Endothelial cell (in vitro differentiated cells): Measurements from ENCODE around the gene PLXNB3. TPM values are rescaled to one million over a fixed set of nuclear protein-coding genes. Genes with fewer than 3 reads are reported as not detected.

Experiments
- DNase-seq: peaks from one replicate; pipeline ENCODE4 v3.0.0; 2021; ENCODE audit warnings: low spot score
- H3K27ac Mint-ChIP-seq: one replicate; pipeline ENCODE4 v1.8.0; 2021; ENCODE audit warnings: mixed read lengths, inconsistent platforms; ENCODE audit not compliant: unreplicated experiment
- H3K27me3 Mint-ChIP-seq: one replicate; pipeline ENCODE4 v1.8.0; 2021; ENCODE audit warnings: mild to moderate bottlenecking, moderate library complexity, mixed read lengths, inconsistent platforms; ENCODE audit not compliant: unreplicated experiment
- H3K36me3 Mint-ChIP-seq: one replicate; pipeline ENCODE4 v1.8.0; 2021; ENCODE audit warnings: mild to moderate bottlenecking, low read depth, mixed read lengths, inconsistent platforms; ENCODE audit not compliant: unreplicated experiment
- H3K4me1 Mint-ChIP-seq: one replicate; pipeline ENCODE4 v1.8.0; 2021; ENCODE audit warnings: mild to moderate bottlenecking, mixed read lengths, inconsistent platforms; ENCODE audit not compliant: unreplicated experiment
- H3K4me3 Mint-ChIP-seq: one replicate; pipeline ENCODE4 v1.8.0; 2021; ENCODE audit warnings: mild to moderate bottlenecking, mixed read lengths, inconsistent platforms; ENCODE audit not compliant: unreplicated experiment
- H3K9me3 Mint-ChIP-seq: one replicate; pipeline ENCODE4 v1.8.0; 2021; ENCODE audit warnings: mixed read lengths, inconsistent platforms; ENCODE audit not compliant: unreplicated experiment
- total RNA-seq: library from RNA; stranded (reverse); fragmentation: NEBNext Ultra II Directional; extraction: Animal tissue kit (Norgen Biotek cat#: 25700); gene quantifications from one replicate; pipeline ENCODE4 v1.2.1, GENCODE V29; 2021; ENCODE audit not compliant: unreplicated experiment
- TF ChIP-seq, protein P1 (sequence below): fragments of 200-600 bp; sonication (generic); IDR thresholded peaks from one replicate; pipeline ENCODE4 v1.5.0; 2021; ENCODE audit warnings: antibody characterized with exemption; ENCODE audit not compliant: unreplicated experiment

The PLXNB3 gene
- total RNA-seq, 1 donor from 2014 or later: 11.2 TPM

DNA sequence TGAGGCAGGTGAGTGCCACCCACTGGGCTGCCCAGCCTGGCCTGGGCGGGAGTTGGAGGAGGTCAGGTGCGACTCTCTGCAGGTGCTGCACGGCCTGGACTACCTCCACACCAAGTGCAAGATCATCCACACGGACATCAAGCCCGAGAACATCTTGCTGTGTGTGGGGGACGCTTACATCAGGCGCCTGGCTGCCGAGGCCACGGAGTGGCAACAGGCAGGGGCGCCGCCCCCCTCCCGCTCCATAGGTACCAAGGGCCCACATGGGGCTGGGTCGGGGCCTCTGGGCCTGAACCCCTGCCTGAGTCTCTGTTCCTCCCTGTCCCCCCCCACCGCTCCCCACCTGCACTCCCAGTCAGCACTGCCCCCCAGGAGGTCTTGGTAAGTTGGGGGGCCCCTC, 18.8 kb downstream of the PLXNB3 start:
- Mint-ChIP-seq H3K27me3 (no peaks in the 10 kb centered on the region), H3K36me3 (peaks cover 5% of the 10 kb centered on the region), H3K4me3 (no peak overlapping the region), H3K27ac (no peak overlapping the region), H3K4me1 (no peaks in the 10 kb centered on the region), H3K9me3 (no peaks in the 10 kb centered on the region)
- DNase-seq: no peak
- TF ChIP-seq, protein P1, sequence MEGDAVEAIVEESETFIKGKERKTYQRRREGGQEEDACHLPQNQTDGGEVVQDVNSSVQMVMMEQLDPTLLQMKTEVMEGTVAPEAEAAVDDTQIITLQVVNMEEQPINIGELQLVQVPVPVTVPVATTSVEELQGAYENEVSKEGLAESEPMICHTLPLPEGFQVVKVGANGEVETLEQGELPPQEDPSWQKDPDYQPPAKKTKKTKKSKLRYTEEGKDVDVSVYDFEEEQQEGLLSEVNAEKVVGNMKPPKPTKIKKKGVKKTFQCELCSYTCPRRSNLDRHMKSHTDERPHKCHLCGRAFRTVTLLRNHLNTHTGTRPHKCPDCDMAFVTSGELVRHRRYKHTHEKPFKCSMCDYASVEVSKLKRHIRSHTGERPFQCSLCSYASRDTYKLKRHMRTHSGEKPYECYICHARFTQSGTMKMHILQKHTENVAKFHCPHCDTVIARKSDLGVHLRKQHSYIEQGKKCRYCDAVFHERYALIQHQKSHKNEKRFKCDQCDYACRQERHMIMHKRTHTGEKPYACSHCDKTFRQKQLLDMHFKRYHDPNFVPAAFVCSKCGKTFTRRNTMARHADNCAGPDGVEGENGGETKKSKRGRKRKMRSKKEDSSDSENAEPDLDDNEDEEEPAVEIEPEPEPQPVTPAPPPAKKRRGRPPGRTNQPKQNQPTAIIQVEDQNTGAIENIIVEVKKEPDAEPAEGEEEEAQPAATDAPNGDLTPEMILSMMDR: no peak

- no peaks in the 10 kb centered on the region for H3K27me3 Mint-ChIP-seq
- H3K27ac Mint-ChIP-seq: no peak overlapping the region
- H3K36me3 Mint-ChIP-seq: peaks cover 5% of the 10 kb centered on the region
- no peak for DNase-seq
- TF ChIP-seq, protein P1: no peak
- no peaks in the 10 kb centered on the region for H3K9me3 Mint-ChIP-seq
- H3K4me3 Mint-ChIP-seq: no peak overlapping the region
- H3K4me1 Mint-ChIP-seq: no peaks in the 10 kb centered on the region
Measured at GRCh38 chrX:153783378-153784013, 19.4 kb downstream of the PLXNB3 start.

GRCh38 chrX:153784325-153784967, 20.4 kb downstream of the PLXNB3 start:
- no peak overlapping the region for H3K4me3 Mint-ChIP-seq
- no peaks in the 10 kb centered on the region for H3K4me1 Mint-ChIP-seq
- no peaks in the 10 kb centered on the region for H3K9me3 Mint-ChIP-seq
- TF ChIP-seq, protein P1: no peak
- DNase-seq: no peak
- H3K27ac Mint-ChIP-seq: no peak overlapping the region
- no peaks in the 10 kb centered on the region for H3K27me3 Mint-ChIP-seq
- peaks cover 5% of the 10 kb centered on the region for H3K36me3 Mint-ChIP-seq

DNA sequence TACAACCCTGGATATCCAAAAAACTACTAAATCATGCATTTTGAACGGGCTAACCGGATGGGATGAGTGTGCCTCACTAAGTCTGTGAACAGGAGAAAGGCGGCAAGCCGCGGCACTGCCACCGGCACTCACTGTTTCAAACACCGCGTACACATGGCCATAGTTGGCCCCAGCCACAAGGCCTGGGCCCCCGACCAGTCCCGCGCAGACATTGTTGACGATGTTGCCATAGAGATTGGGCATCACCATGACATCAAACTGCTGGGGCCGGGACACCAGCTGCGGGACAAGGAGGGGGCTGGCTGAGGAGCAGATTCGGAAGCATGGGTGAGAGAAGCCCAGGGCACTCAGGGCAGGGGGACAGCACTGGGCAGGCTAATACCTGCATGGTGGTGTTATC, 22.6 kb downstream of the PLXNB3 start:
- Mint-ChIP-seq H3K36me3 (peaks cover 5% of the 10 kb centered on the region), H3K27me3 (no peaks in the 10 kb centered on the region), H3K9me3 (no peaks in the 10 kb centered on the region), H3K27ac (no peak overlapping the region), H3K4me3 (no peak overlapping the region), H3K4me1 (no peaks in the 10 kb centered on the region)
- no peak for DNase-seq
- TF ChIP-seq, protein P1: no peak

DNA sequence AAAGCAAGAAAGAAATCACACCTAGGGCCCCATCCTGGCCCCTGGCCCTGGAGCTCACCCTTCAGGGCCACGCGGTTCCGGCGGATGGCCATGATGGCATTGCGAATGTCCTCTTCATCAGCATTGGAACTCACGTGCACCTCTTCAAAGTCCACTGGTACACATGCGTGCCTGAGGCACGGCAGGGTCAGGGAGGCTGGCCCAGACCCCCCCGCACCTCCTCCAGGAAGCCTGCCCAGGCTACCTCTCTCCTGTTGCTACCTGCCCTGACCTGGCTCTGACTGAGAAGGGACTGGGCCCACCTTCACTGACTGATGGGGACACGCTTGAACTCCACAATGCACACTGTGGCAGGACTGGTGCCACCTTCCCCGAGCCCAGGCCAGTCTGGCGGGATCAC, 25.6 kb downstream of the PLXNB3 start:
- peaks cover 5% of the 10 kb centered on the region for H3K36me3 Mint-ChIP-seq
- H3K9me3 Mint-ChIP-seq: no peaks in the 10 kb centered on the region
- peaks cover 5% of the 10 kb centered on the region for H3K4me1 Mint-ChIP-seq
- peaks cover 1% of the 10 kb centered on the region for H3K27me3 Mint-ChIP-seq
- H3K4me3 Mint-ChIP-seq: no peak overlapping the region
- no peak for DNase-seq
- H3K27ac Mint-ChIP-seq: no peak overlapping the region
- TF ChIP-seq, protein P1: no peak
